Measurements from ENCODE around the gene CUX1.

GRCh38 chr7:101913851-101914250, 96.4 kb downstream of the CUX1 start:
- TF ChIP-seq CTCF (IDR thresholded peaks at IDR 0.05), result no peak
- no peak for TF ChIP-seq POLR2A (IDR thresholded peaks at IDR 0.05)
